Upper lobe of left lung (tissue), 6 donors: ENCODE measurements around the gene PTPRA. TPM values are rescaled to one million over a fixed set of nuclear protein-coding genes. Genes with fewer than 3 reads are reported as not detected.
A peak's percentile ranks its signal among the peaks of the same experiment; 100 is the strongest.

Experiments used
- ATAC-seq, 2 donors: fragments of 200-7000 bp; cut with Tn5 transposase; one replicate each; pipeline ENCODE4 v1.9.1; 2022; ENCODE audit warnings: mild to moderate bottlenecking in 2 of 2, moderate library complexity in 2 of 2; ENCODE audit not compliant: low FRiP score in 2 of 2
- DNase-seq, 2 donors: peaks; one replicate each; pipeline ENCODE4 v3.0.0-alpha.2; 2019 to 2020
- H3K27ac ChIP-seq, 4 donors: fragments of 200-600 bp; sonication (generic); one replicate each; pipeline ENCODE4 v1.5.1; 2016 to 2019
- H3K27me3 ChIP-seq, 4 donors: fragments of 200-600 bp; sonication (generic); one replicate each; pipeline ENCODE4 v1.5.1; 2017 to 2019
- H3K36me3 ChIP-seq, 4 donors: fragments of 200-600 bp; sonication (generic); one replicate each; pipeline ENCODE4 v1.5.1; 2016 to 2019
- H3K4me1 ChIP-seq, 4 donors: fragments of 200-600 bp; sonication (generic); one replicate each; pipeline ENCODE4 v1.5.1; 2018 to 2019
- H3K4me3 ChIP-seq, 4 donors: fragments of 200-600 bp; sonication (generic); one replicate each; pipeline ENCODE4 v1.5.1; 2017 to 2019; ENCODE audit warnings: mild to moderate bottlenecking in 2 of 4, moderate library complexity in 1 of 4
- H3K9me3 ChIP-seq, 4 donors: fragments of 200-600 bp; sonication (generic); one replicate each; pipeline ENCODE4 v1.5.1; 2018 to 2019
- CTCF ChIP-seq, 6 experiments: fragments of 450-650 bp in 4 of 6; fragments of 200-600 bp in 2 of 6; sonication (generic) in 2 of 6; IDR thresholded peaks; one replicate each; pipeline ENCODE4 v1.5.1; 2016 to 2019; ENCODE audit warnings: antibody characterized with exemption in 6 of 6
- EP300 ChIP-seq, 4 donors: sonication (generic); formaldehyde crosslinking; IDR thresholded peaks; one replicate each; pipeline ENCODE4 v1.5.1; 2017; ENCODE audit warnings: antibody characterized with exemption in 4 of 4, control low read depth in 2 of 4
- POLR2A ChIP-seq, 4 donors: fragments of 450-650 bp; IDR thresholded peaks; one replicate each; pipeline ENCODE4 v1.5.1; 2016 to 2017; ENCODE audit warnings: antibody characterized with exemption in 4 of 4, mild to moderate bottlenecking in 2 of 4
- POLR2AphosphoS5 ChIP-seq, 2 donors: sonication (generic); formaldehyde crosslinking; IDR thresholded peaks; one replicate each; pipeline ENCODE4 v1.5.1; 2017; ENCODE audit warnings: antibody characterized with exemption in 2 of 2
- WGBS, 2 donors: methylation state at CpG; one replicate each; pipeline ENCODE4 v1.1.5; 2017 to 2018; 5-methylcytosine and 5-hydroxymethylcytosine counted together
- total RNA-seq, 6 donors: library from RNA; depleted of rRNA in 4 of 6; stranded (reverse); fragments of >200 nt in 4 of 6; gene quantifications; one replicate each; pipeline versions ENCODE4 v1.1.0 to v1.2.1, GENCODE V29; 2016 to 2021
- donor health status: DM: no; HTN: no; CAD: no; lungs with moderate emphysema.
- donor health status: DM: no; HTN: yes; CAD: no; lungs with severe emphysema.

PTPRA gene
- total RNA-seq, 6 donors from 2014 or later, result 22.0 to 60.3 (median 51.1) TPM

- H3K4me3 ChIP-seq, result no peak overlapping the region
- WGBS, 2 donors, result 91 to 97% methylated on average over 16 to 17 of the region's 19 CpGs
- no peak for DNase-seq
- H3K9me3 ChIP-seq, result no peaks in the 10 kb centered on the region
- peaks cover 0 to 17% (median 3%) of the 10 kb centered on the region in 4 donors for H3K36me3 ChIP-seq
- no peak for ATAC-seq
- H3K27me3 ChIP-seq, result no peaks in the 10 kb centered on the region
- TF ChIP-seq POLR2AphosphoS5 (IDR thresholded peaks at IDR 0.05) (no peak), POLR2A (IDR thresholded peaks at IDR 0.05) (no peak), CTCF (IDR thresholded peaks at IDR 0.05) (no peak), EP300 (IDR thresholded peaks at IDR 0.05) (no peak)
- no peak overlapping the region for H3K27ac ChIP-seq
- H3K4me1 ChIP-seq, result peaks cover 14 to 30% (median 19%) of the 10 kb centered on the region in 4 donors
Measured at GRCh38 chr20:2838170-2838797, 35.0 kb upstream of the PTPRA start.

GRCh38 chr20:2838847-2839671, 34.2 kb upstream of the PTPRA start:
- Histone ChIP-seq H3K9me3 (no peaks in the 10 kb centered on the region), H3K36me3 (peaks cover 0 to 17% (median 5%) of the 10 kb centered on the region in 4 donors), H3K27me3 (no peaks in the 10 kb centered on the region), H3K4me3 (peak overlapping the region in 1 of 4 donors; percentile 67), H3K4me1 (peaks cover 14 to 30% (median 19%) of the 10 kb centered on the region in 4 donors), H3K27ac (no peak overlapping the region)
- ATAC-seq (no peak), DNase-seq (peak in 1 of 2 donors; percentile 55)
- 93 to 95% methylated on average over 10 to 15 of the region's 15 CpGs for WGBS, 2 donors
- no peak for TF ChIP-seq POLR2AphosphoS5 (IDR thresholded peaks at IDR 0.05)
- no peak for TF ChIP-seq CTCF (IDR thresholded peaks at IDR 0.05)
- no peak for TF ChIP-seq EP300 (IDR thresholded peaks at IDR 0.05)
- TF ChIP-seq POLR2A (IDR thresholded peaks at IDR 0.05), result no peak

- no peak for DNase-seq
- Histone ChIP-seq H3K9me3 (no peaks in the 10 kb centered on the region), H3K4me3 (peak overlapping the region; percentile 67 to 100 (median 94)), H3K36me3 (peaks cover 0 to 17% (median 5%) of the 10 kb centered on the region in 4 donors), H3K27me3 (no peaks in the 10 kb centered on the region), H3K27ac (peak overlapping the region; percentile 88 to 95 (median 92)), H3K4me1 (peaks cover 14 to 30% (median 19%) of the 10 kb centered on the region in 4 donors)
- no peak for ATAC-seq
- no peak for TF ChIP-seq POLR2A (IDR thresholded peaks at IDR 0.05)
- no peak for TF ChIP-seq EP300 (IDR thresholded peaks at IDR 0.05)
- TF ChIP-seq POLR2AphosphoS5 (IDR thresholded peaks at IDR 0.05), result no peak
- TF ChIP-seq CTCF (IDR thresholded peaks at IDR 0.05), result no peak
- WGBS, 2 donors, result 90 to 96% methylated on average over 12 to 20 of the region's 21 CpGs
Measured at GRCh38 chr20:2839732-2840137, 33.5 kb upstream of the PTPRA start.

- no peaks in the 10 kb centered on the region for H3K9me3 ChIP-seq
- peaks cover 0 to 13% (median 3%) of the 10 kb centered on the region in 4 donors for H3K36me3 ChIP-seq
- peaks cover 14 to 30% (median 19%) of the 10 kb centered on the region in 4 donors for H3K4me1 ChIP-seq
- ATAC-seq (peak; percentile 95 to 99), DNase-seq (peak; percentile 90 to 99)
- H3K27me3 ChIP-seq, result no peaks in the 10 kb centered on the region
- 0 to 2% methylated on average over 3 to 47 of the region's 98 CpGs for WGBS, 2 donors
- peak within 1 kb of the TSS; percentile 88 to 95 (median 92) for H3K27ac ChIP-seq
- H3K4me3 ChIP-seq, result peak within 1 kb of the TSS; percentile 67 to 100 (median 94)
- TF ChIP-seq CTCF (IDR thresholded peaks at IDR 0.05) (peak in 1 of 6 experiments; percentile 11), POLR2AphosphoS5 (IDR thresholded peaks at IDR 0.05) (peak; percentile 69 to 78), EP300 (IDR thresholded peaks at IDR 0.05) (no peak), POLR2A (IDR thresholded peaks at IDR 0.05) (peak in 2 of 4 donors; percentile 64 to 82)
Measured at GRCh38 chr20:2840138-2840966, 32.9 kb upstream of the PTPRA start, which contains the start of the genes PCED1A and VPS16. TSS of gene PCED1A (minus strand) at chr20:2840655. CDS start at chr20:2839912, 743 bp downstream. TSS of gene VPS16 (plus strand) at chr20:2840745. CDS start at chr20:2840775, 30 bp downstream.
